ENCODE data around the gene ZNF581. TPM values are rescaled to one million over a fixed set of nuclear protein-coding genes. Genes with fewer than 3 reads are reported as not detected.

ZNF581 gene
- total and polyA plus RNA-seq, 4 donors, result 2.1 to 7.3 (median 5.2) TPM

GRCh38 chr19:55694656-55695491 is 51.4 kb downstream of the ZNF581 start:
- H3K9ac ChIP-seq (ENCODE audit: low read depth in 1 of 2, low read length in 2 of 2), result no peak overlapping the region
- no peak overlapping the region for H3K4me3 ChIP-seq (ENCODE audit: low read depth in 1 of 3, low read length in 3 of 3)
- H3K27me3 ChIP-seq (ENCODE audit: control insufficient read depth in 4 of 4, insufficient read depth in 4 of 4, low read length in 3 of 4), result no peaks in the 10 kb centered on the region
- no peak for DNase-seq (ENCODE audit: low spot score)
- TF ChIP-seq EGR1 (IDR thresholded peaks at IDR 0.05; ENCODE audit: low read depth in 2 of 2), result no peak
- no peak for TF ChIP-seq FOXA2 (IDR thresholded peaks at IDR 0.05)
- no peak for TF ChIP-seq MAX (IDR thresholded peaks at IDR 0.05)
- no peak for TF ChIP-seq RAD21 (IDR thresholded peaks at IDR 0.05)
- TF ChIP-seq ZBTB33 (IDR thresholded peaks at IDR 0.05), result no peak
- TF ChIP-seq RXRA (IDR thresholded peaks at IDR 0.05), result no peak
- no peak for TF ChIP-seq REST (IDR thresholded peaks at IDR 0.05)
- TF ChIP-seq TAF1 (conservative IDR thresholded peaks at IDR 0.05), result no peak
- no peak for TF ChIP-seq HNF4G (IDR thresholded peaks at IDR 0.05)
- TF ChIP-seq JUND (IDR thresholded peaks at IDR 0.05), result no peak
- no peak for TF ChIP-seq ATF3 (IDR thresholded peaks at IDR 0.05)
- TF ChIP-seq YY1 (IDR thresholded peaks at IDR 0.05), result no peak
- no peak for TF ChIP-seq HNF4A (conservative IDR thresholded peaks at IDR 0.05)
- no peak for TF ChIP-seq SP1 (IDR thresholded peaks at IDR 0.05)
- TF ChIP-seq GABPA (IDR thresholded peaks at IDR 0.05 in 1 of 2, conservative IDR thresholded peaks at IDR 0.05 in 1 of 2), result no peak
- no peak for TF ChIP-seq CTCF (IDR thresholded peaks at IDR 0.05; ENCODE audit: low read depth, low read length, missing input control)
- no peak for TF ChIP-seq FOXA1 (IDR thresholded peaks at IDR 0.05)
- H3K27ac ChIP-seq (ENCODE audit: low read depth in 1 of 2, low read length in 2 of 2), result no peak overlapping the region
- 95% methylated on average over 37 of the region's 37 CpGs for WGBS
- no peaks in the 10 kb centered on the region for H3K4me1 ChIP-seq (ENCODE audit: control insufficient read depth in 4 of 4, insufficient read depth in 4 of 4, low read length in 3 of 4)
- peaks cover 21 to 83% (median 32%) of the 10 kb centered on the region in 4 donors for H3K36me3 ChIP-seq (ENCODE audit: control insufficient read depth in 4 of 4, insufficient read depth in 3 of 4, low read depth in 1 of 4, low read length in 3 of 4)
- H3K9me3 ChIP-seq (ENCODE audit: control insufficient read depth in 4 of 4, low read length in 3 of 4), result no peaks in the 10 kb centered on the region

Other genes starting within 250 kb of the ZNF581 start
- gene UBE2S, start 235.9 kb upstream of the ZNF581 start, total RNA-seq, result 10 to 100 TPM in 1 of 2 donors, 1 to 10 TPM in 1; 5.2 to 95.2 TPM
- gene UBE2S, start 235.9 kb upstream of the ZNF581 start, polyA plus RNA-seq, result 1 to 10 TPM; 6.7 to 6.9 TPM
- 1 to 10 TPM in 1 of 2 donors, not detected in 1; 1.6 TPM for gene SHISA7, start 200.3 kb upstream of the ZNF581 start, total RNA-seq
- gene SHISA7, start 200.3 kb upstream of the ZNF581 start, polyA plus RNA-seq, result not detected
- gene ISOC2, start 182.0 kb upstream of the ZNF581 start, total RNA-seq, result 100 to 1,000 TPM in 1 of 2 donors, 10 to 100 TPM in 1; 49.1 to 101 TPM
- gene ISOC2, start 182.0 kb upstream of the ZNF581 start, polyA plus RNA-seq, result 100 to 1,000 TPM; 136 to 181 TPM
- gene C19orf85, start 178.9 kb upstream of the ZNF581 start, total RNA-seq, result not detected
- gene C19orf85, start 178.9 kb upstream of the ZNF581 start, polyA plus RNA-seq, result not detected
- gene ZNF628, start 167.0 kb upstream of the ZNF581 start, total RNA-seq, result 1 to 10 TPM; 1.1 to 1.9 TPM
- 1 to 10 TPM in 1 of 2 donors, under 1 TPM in 1; 0.99 to 4.4 TPM for gene ZNF628, start 167.0 kb upstream of the ZNF581 start, polyA plus RNA-seq
- 1 to 10 TPM; 1.4 to 3.7 TPM for gene NAT14, start 158.5 kb upstream of the ZNF581 start, total RNA-seq
- gene NAT14, start 158.5 kb upstream of the ZNF581 start, polyA plus RNA-seq, result 1 to 10 TPM; 2.6 to 3.5 TPM
- under 1 TPM; 0.19 to 0.84 TPM for gene SSC5D, start 155.2 kb upstream of the ZNF581 start, total RNA-seq
- gene SSC5D, start 155.2 kb upstream of the ZNF581 start, polyA plus RNA-seq, result 1 to 10 TPM in 1 of 2 donors, under 1 TPM in 1; 0.08 to 1.0 TPM
- gene SBK2, start 106.5 kb upstream of the ZNF581 start, total RNA-seq, result not detected
- gene SBK2, start 106.5 kb upstream of the ZNF581 start, polyA plus RNA-seq, result not detected
- not detected for gene SBK3, start 98.1 kb upstream of the ZNF581 start, total RNA-seq
- gene SBK3, start 98.1 kb upstream of the ZNF581 start, polyA plus RNA-seq, result under 1 TPM in 1 of 2 donors, not detected in 1; 0.03 TPM
- gene ZNF579, start 62.8 kb upstream of the ZNF581 start, total RNA-seq, result under 1 TPM; 0.92 to 0.93 TPM
- 1 to 10 TPM; 1.4 to 3.3 TPM for gene ZNF579, start 62.8 kb upstream of the ZNF581 start, polyA plus RNA-seq
- 1 to 10 TPM; 2.2 to 2.3 TPM for gene FIZ1, start 44.1 kb upstream of the ZNF581 start, total RNA-seq
- gene FIZ1, start 44.1 kb upstream of the ZNF581 start, polyA plus RNA-seq, result 1 to 10 TPM; 1.1 to 4.3 TPM
- 1 to 10 TPM; 6.7 to 8.8 TPM for gene ZNF524, start 43.4 kb upstream of the ZNF581 start, total RNA-seq
- gene ZNF524, start 43.4 kb upstream of the ZNF581 start, polyA plus RNA-seq, result 10 to 100 TPM; 11.5 to 12.3 TPM
- 1 to 10 TPM; 1.4 to 1.8 TPM for gene ZNF865, start 38.0 kb upstream of the ZNF581 start, total RNA-seq
- 1 to 10 TPM in 1 of 2 donors, under 1 TPM in 1; 0.38 to 3.1 TPM for gene ZNF865, start 38.0 kb upstream of the ZNF581 start, polyA plus RNA-seq
- gene ZNF784, start 19.1 kb upstream of the ZNF581 start, total RNA-seq, result 1 to 10 TPM; 3.9 to 6.0 TPM
- 1 to 10 TPM in 1 of 2 donors, under 1 TPM in 1; 0.79 to 3.6 TPM for gene ZNF784, start 19.1 kb upstream of the ZNF581 start, polyA plus RNA-seq
- gene ZNF580, start 2.6 kb upstream of the ZNF581 start, total RNA-seq, result 1 to 10 TPM; 2.6 to 5.0 TPM
- 1 to 10 TPM; 5.1 to 5.2 TPM for gene ZNF580, start 2.6 kb upstream of the ZNF581 start, polyA plus RNA-seq
- gene CCDC106, start 4.6 kb downstream of the ZNF581 start, total RNA-seq, result 1 to 10 TPM; 3.6 to 5.6 TPM
- 10 to 100 TPM in 1 of 2 donors, 1 to 10 TPM in 1; 6.1 to 13.5 TPM for gene CCDC106, start 4.6 kb downstream of the ZNF581 start, polyA plus RNA-seq
- 10 to 100 TPM; 49.4 to 66.6 TPM for gene U2AF2, start 11.4 kb downstream of the ZNF581 start, total RNA-seq
- gene U2AF2, start 11.4 kb downstream of the ZNF581 start, polyA plus RNA-seq, result 10 to 100 TPM in 1 of 2 donors, 1 to 10 TPM in 1; 8.6 to 53.1 TPM
- gene EPN1, start 31.6 kb downstream of the ZNF581 start, total RNA-seq, result 100 to 1,000 TPM in 1 of 2 donors, 10 to 100 TPM in 1; 49.0 to 107 TPM
- gene EPN1, start 31.6 kb downstream of the ZNF581 start, polyA plus RNA-seq, result 100 to 1,000 TPM in 1 of 2 donors, 10 to 100 TPM in 1; 18.6 to 117 TPM
- gene NLRP9, start 94.8 kb downstream of the ZNF581 start, total RNA-seq, result not detected
- gene NLRP9, start 94.8 kb downstream of the ZNF581 start, polyA plus RNA-seq, result not detected
- gene RFPL4A, start 115.4 kb downstream of the ZNF581 start, total RNA-seq, result not detected
- under 1 TPM; 0.12 to 0.82 TPM for gene RFPL4A, start 115.4 kb downstream of the ZNF581 start, polyA plus RNA-seq
- gene RFPL4AL1, start 125.5 kb downstream of the ZNF581 start, total RNA-seq, result under 1 TPM in 1 of 2 donors, not detected in 1; 0.33 TPM
- under 1 TPM in 1 of 2 donors, not detected in 1; 0.13 TPM for gene RFPL4AL1, start 125.5 kb downstream of the ZNF581 start, polyA plus RNA-seq
- under 1 TPM in 1 of 2 donors, not detected in 1; 0.33 TPM for gene NLRP11, start 188.3 kb downstream of the ZNF581 start, total RNA-seq
- gene NLRP11, start 188.3 kb downstream of the ZNF581 start, polyA plus RNA-seq, result under 1 TPM in 1 of 2 donors, not detected in 1; 0.28 TPM
- not detected for gene NLRP4, start 192.9 kb downstream of the ZNF581 start, total RNA-seq
- gene NLRP4, start 192.9 kb downstream of the ZNF581 start, polyA plus RNA-seq, result not detected

All from liver (tissue), 9 donors.